ENCODE data around the gene RAD23A. TPM values are rescaled to one million over a fixed set of nuclear protein-coding genes. Genes with fewer than 3 reads are reported as not detected.
A peak's percentile ranks its signal among the peaks of the same experiment; 100 is the strongest.
"Not testable (repeated sequence)": the region's sequence is repeated elsewhere in the genome, so short reads cannot be mapped to it uniquely, and the experiment has no call there.

The RAD23A gene
- total RNA-seq, 1 donor from 2014 or later = 109 TPM

DNA sequence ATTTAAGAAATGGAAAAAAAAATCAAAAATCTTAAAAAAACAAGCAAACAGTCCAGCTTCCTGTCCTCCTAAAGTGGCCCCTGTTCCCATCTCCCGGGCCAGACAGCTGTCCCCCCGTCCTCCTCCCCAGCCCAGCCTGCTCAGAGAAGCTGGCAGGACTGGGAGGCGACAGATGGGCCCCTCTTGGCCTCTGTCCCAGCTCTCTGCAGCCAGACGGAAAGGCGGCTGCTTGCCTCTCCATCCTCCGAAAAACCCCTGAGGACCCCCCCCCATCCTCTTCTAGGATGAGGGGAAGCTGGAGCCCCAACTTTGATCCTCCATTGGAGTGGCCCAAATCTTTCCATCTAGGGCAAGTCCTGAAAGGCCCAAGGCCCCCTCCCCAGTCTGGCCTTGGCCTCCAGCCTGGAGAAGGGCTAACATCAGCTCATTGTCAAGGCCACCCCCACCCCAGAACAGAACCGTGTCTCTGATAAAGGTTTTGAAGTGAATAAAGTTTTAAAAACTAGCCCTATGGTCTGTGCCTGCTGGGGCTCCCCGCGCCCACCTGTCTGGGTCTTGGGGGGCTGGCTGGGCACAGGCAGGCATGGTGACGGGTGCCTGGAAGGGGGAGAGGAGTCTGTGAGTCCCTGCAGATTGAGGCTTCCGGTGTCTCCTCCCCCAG, 7.6 kb downstream of the RAD23A start:
- peak overlapping the region; percentile 8 for H3K27ac ChIP-seq
- H3K4me3 ChIP-seq = no peak overlapping the region
- DNase-seq (no peak), ATAC-seq (no peak)
- TF ChIP-seq, protein P1, sequence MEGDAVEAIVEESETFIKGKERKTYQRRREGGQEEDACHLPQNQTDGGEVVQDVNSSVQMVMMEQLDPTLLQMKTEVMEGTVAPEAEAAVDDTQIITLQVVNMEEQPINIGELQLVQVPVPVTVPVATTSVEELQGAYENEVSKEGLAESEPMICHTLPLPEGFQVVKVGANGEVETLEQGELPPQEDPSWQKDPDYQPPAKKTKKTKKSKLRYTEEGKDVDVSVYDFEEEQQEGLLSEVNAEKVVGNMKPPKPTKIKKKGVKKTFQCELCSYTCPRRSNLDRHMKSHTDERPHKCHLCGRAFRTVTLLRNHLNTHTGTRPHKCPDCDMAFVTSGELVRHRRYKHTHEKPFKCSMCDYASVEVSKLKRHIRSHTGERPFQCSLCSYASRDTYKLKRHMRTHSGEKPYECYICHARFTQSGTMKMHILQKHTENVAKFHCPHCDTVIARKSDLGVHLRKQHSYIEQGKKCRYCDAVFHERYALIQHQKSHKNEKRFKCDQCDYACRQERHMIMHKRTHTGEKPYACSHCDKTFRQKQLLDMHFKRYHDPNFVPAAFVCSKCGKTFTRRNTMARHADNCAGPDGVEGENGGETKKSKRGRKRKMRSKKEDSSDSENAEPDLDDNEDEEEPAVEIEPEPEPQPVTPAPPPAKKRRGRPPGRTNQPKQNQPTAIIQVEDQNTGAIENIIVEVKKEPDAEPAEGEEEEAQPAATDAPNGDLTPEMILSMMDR (IDR thresholded peaks at IDR 0.05) = no peak
- H3K36me3 ChIP-seq = peaks cover 69% of the 10 kb centered on the region
- H3K9me3 ChIP-seq = no peaks in the 10 kb centered on the region
- peaks cover 23% of the 10 kb centered on the region for H3K4me1 ChIP-seq
- no peaks in the 10 kb centered on the region for H3K27me3 ChIP-seq
- intact Hi-C loops (cut with DNase I) = no loop called here

DNA sequence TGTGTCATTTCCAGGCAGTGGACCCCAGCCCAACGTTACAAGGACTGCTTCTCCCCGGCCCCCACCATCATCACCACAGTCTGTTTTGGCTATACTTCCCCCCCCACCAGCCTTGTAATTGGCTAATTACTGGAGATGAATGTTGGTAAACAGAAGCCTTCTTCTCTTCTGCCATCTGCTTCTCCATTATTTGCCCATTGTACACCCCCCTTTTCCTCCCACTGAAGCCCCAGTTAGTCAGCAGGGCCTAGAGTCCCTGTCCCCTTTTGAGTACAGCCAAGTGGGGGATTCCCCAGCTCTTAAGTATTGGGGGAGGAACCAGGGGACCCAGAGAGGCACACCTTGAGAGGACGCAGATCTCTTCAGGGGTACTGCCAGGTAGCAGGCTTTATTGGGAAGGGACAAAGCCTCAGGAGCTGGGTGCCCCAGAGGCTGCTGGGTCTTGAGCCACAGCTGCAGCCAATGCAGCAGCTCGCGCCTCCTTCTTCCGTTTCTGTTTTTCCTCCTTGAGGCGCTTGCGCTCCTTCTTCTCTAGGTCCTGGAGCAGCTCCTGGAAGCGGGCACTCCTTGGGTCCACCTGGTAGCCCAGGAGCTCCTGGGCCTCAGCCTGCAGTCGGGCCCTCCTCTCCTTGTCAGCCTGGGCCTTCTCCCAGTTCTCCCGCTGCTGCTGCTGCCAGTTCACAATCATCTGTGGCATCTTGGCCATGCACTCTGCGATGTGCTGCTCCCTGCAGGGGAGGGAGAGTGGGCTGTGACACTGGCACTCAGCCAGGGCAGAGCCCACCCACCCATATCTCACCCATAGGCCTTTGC, 8.3 kb downstream of the RAD23A start:
- DNase-seq (peak; percentile 63), ATAC-seq (no peak)
- no peak overlapping the region for H3K4me3 ChIP-seq
- peaks cover 23% of the 10 kb centered on the region for H3K4me1 ChIP-seq
- H3K27me3 ChIP-seq = no peaks in the 10 kb centered on the region
- peak overlapping the region; percentile 8 for H3K27ac ChIP-seq
- H3K36me3 ChIP-seq = peaks cover 61% of the 10 kb centered on the region
- H3K9me3 ChIP-seq = no peaks in the 10 kb centered on the region
- intact Hi-C loops (cut with DNase I) = no loop called here
- TF ChIP-seq, protein P1 (IDR thresholded peaks at IDR 0.05) = no peak

DNA sequence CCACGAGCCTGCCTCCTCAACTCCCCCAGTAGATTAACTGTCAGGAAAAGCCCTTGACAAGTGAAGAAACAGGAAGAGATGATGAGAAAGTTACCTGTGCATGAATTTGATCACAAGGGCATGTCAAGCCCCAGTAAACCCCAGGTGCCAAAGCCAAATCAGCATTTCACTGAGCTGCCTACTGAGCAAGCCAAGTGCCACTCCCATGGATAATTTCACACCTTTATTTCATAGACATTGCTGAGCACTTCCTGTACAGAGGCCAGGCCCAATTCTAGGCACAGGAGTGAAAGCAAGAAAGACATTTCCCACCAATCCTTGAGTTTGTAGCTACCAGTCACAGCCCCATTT, 8.9 kb downstream of the RAD23A start:
- Histone ChIP-seq H3K27ac (no peak overlapping the region), H3K4me3 (no peak overlapping the region), H3K27me3 (no peaks in the 10 kb centered on the region), H3K4me1 (peaks cover 23% of the 10 kb centered on the region), H3K9me3 (no peaks in the 10 kb centered on the region), H3K36me3 (peaks cover 55% of the 10 kb centered on the region)
- DNase-seq = no peak
- TF ChIP-seq, protein P1 (IDR thresholded peaks at IDR 0.05) = no peak
- intact Hi-C loops (cut with DNase I) = no loop called here
- ATAC-seq = no peak

DNA sequence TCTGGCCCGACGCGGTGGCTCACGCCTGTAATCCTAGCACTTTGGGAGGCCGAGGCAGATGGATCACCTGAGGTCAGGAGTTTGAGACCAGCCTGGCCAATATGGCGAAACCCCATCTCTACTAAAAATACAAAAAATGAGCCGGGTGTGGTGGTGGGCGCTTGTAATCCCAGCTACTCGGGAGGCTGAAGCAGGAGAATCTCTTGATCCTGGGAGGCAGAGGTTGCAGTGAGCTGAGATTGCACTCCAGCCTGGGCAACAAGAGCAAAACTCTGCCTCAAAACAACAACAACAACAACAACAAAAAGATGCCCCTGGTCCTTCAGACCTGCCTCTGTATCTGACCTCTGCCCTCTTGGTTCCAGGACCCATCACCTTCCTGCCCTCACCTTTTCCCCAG, 9.9 kb downstream of the RAD23A start:
- Histone ChIP-seq H3K4me1 (peaks cover 23% of the 10 kb centered on the region), H3K4me3 (peak overlapping the region; percentile 86), H3K36me3 (peaks cover 45% of the 10 kb centered on the region)
- DNase-seq; intact Hi-C loops (cut with DNase I); H3K27ac ChIP-seq; H3K9me3 ChIP-seq; ATAC-seq; H3K27me3 ChIP-seq: not testable (repeated sequence)

DNA sequence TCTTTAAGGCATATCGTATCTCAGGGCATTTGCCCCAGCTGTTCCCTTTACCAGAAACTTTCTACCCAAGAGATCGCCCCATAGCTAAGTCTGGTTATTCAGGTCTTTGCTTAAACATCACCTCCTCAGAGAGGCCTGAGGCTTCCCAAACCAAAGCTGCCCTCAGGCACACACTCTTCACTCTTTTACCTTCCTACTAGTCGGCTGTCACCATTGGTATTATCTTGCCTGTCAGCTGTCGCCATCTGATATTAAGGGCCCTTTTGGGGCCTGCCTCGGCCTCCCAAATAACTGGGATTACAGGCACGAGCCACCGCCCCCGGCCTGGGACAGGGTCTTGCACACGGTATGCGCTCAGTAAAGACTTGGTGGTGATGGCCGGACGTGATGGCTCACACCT, 10.3 kb downstream of the RAD23A start:
- Histone ChIP-seq H3K27ac (peak overlapping the region; percentile 89), H3K4me3 (peak overlapping the region; percentile 86), H3K36me3 (peaks cover 41% of the 10 kb centered on the region), H3K27me3 (no peaks in the 10 kb centered on the region), H3K9me3 (no peaks in the 10 kb centered on the region), H3K4me1 (peaks cover 23% of the 10 kb centered on the region)
- intact Hi-C loops (cut with DNase I) = no loop called here
- ATAC-seq = no peak
- TF ChIP-seq, protein P1 (IDR thresholded peaks at IDR 0.05) = no peak
- DNase-seq = no peak

Measured in upper lobe of right lung (tissue), 1 donor.